ENCODE results near the gene ZNF681. TPM values are rescaled to one million over a fixed set of nuclear protein-coding genes. Genes with fewer than 3 reads are reported as not detected.
A peak's percentile ranks its signal among the peaks of the same experiment; 100 is the strongest.
"Not testable (repeated sequence)": the region's sequence is repeated elsewhere in the genome, so short reads cannot be mapped to it uniquely, and the experiment has no call there.

Gene ZNF681
- total RNA-seq, 2 experiments from 2014 or later, result 3.1 to 5.1 TPM

- CTCF ChIA-PET, result no interaction called here
- no peaks in the 10 kb centered on the region for H3K27me3 Mint-ChIP-seq (ENCODE audit: low read depth)
- peaks cover 2% of the 10 kb centered on the region for H3K9me3 Mint-ChIP-seq
- intact Hi-C loops (cut with micrococcal nuclease), result loop anchor here (1.0 to 2.0 kb wide), 2 partner anchors 8 to 27 kb away; a partner anchor contains a TSS
- H3K4me1 Mint-ChIP-seq (ENCODE audit: low read depth), result peaks cover 27% of the 10 kb centered on the region
- no peak overlapping the region for H3K4me3 Mint-ChIP-seq
- peak; percentile 20 for DNase-seq
- H3K36me3 Mint-ChIP-seq (ENCODE audit: low read depth), result peaks cover 30% of the 10 kb centered on the region
- H3K27ac Mint-ChIP-seq, result peak overlapping the region; percentile 65
Measured at GRCh38 chr19:23771316-23771715, 12.6 kb upstream of the ZNF681 start.

DNA sequence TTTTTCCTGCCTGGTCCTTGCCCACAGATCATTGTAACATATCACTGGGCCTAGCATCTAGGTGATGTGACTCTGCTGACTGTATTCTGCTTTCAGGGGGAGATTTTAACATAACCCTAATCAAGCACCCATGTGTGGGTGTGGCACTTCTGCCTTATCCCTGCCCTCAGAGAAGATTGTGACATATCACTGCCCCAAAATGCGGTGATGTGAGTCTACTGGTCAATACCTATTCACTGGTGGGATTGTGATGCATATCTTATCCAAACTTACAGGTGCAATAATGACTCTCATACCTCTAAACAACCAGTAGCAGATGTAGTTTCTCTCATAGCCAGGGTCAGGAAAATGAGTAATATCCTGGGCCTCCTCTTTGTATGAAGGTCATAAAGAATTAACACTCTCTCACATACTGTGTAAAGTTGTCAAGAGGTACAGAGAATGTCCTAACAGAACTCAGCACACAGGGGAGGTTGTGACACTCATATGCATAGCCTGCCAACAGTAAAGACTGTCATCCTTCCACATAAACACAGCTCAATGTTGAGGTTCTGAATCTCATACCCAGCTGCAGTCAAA lies 12.1 kb upstream of the ZNF681 start:
- no peak for DNase-seq
- H3K9me3 Mint-ChIP-seq, result peaks cover 2% of the 10 kb centered on the region
- H3K27me3 Mint-ChIP-seq (ENCODE audit: low read depth), result no peaks in the 10 kb centered on the region
- H3K4me3 Mint-ChIP-seq, result no peak overlapping the region
- H3K27ac Mint-ChIP-seq, result peak overlapping the region; percentile 65
- intact Hi-C loops (cut with micrococcal nuclease), result loop anchor here (1.0 to 2.0 kb wide), 2 partner anchors 7 to 28 kb away; a partner anchor contains a TSS
- H3K36me3 Mint-ChIP-seq (ENCODE audit: low read depth), result peaks cover 28% of the 10 kb centered on the region
- CTCF ChIA-PET, result no interaction called here
- H3K4me1 Mint-ChIP-seq (ENCODE audit: low read depth), result peaks cover 27% of the 10 kb centered on the region

DNA sequence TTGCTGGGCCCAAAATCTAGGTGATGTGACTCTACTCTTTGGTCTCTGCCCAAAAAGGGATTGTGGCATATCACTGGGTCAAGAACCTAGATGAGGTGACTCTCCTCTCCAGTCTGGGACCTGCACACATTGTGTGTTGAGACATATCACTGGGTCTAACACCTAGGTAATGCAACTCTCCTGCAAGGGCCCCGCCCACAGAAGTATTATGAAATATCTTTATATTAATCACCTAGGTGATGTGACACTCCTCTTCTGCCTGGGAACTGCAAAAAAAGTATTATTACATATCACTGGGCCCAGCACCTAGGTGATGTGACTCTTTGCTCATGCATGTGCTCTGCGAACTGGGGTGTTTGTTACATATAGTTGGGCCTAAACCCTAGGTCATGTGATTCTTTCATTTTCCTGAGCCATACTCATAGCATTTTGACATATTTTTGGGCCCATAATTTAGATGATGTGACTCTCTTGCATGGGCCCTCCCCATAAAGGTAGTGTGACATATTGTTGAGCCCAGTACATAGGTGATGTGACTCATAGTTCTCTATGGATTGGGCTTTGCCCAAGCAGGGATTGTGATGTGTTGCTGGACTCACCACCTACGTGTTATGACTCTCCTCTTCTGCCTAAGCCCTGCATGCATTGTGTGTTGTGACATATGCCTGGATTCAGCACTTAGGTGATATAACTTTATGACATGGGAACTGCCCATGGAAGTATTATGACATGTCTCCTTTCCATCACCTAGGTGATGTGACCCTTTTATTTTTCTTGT lies 11.2 kb upstream of the ZNF681 start:
- DNase-seq, result no peak
- Mint-ChIP-seq H3K27ac (no peak overlapping the region), H3K9me3 (peaks cover 2% of the 10 kb centered on the region), H3K4me3 (no peak overlapping the region), H3K4me1 (ENCODE audit: low read depth) (peaks cover 27% of the 10 kb centered on the region), H3K36me3 (ENCODE audit: low read depth) (peaks cover 28% of the 10 kb centered on the region), H3K27me3 (ENCODE audit: low read depth) (no peaks in the 10 kb centered on the region)
- CTCF ChIA-PET, result no interaction called here
- intact Hi-C loops (cut with micrococcal nuclease), result loop anchor here (2.0 kb wide), 1 partner anchor 29 kb away; no protein-coding TSS in a partner anchor

DNA sequence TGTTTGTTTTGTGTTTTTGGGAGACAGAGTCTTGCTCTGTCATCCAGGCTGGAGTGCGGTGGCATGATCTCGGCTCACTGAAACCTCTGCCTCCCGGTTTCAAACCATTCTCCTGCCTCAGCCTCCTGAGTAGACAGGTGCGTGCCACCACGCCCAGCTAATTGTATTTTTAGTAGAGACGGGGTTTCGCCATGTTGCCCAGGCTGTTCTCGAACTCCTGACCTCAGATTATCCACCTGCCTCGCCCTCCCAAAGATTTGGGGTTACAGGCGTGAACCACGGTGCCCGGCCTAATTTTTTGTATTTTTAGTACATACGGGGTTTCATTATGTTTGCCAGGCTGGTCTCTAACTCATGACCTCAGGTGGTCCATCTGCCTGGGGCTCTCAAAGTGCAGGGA lies 8.3 kb upstream of the ZNF681 start:
- intact Hi-C loops (cut with micrococcal nuclease), result no loop called here
- Mint-ChIP-seq H3K4me3 (no peak overlapping the region), H3K9me3 (peaks cover 2% of the 10 kb centered on the region), H3K27ac (no peak overlapping the region), H3K36me3 (ENCODE audit: low read depth) (peaks cover 17% of the 10 kb centered on the region), H3K27me3 (ENCODE audit: low read depth) (no peaks in the 10 kb centered on the region), H3K4me1 (ENCODE audit: low read depth) (peaks cover 25% of the 10 kb centered on the region)
- CTCF ChIA-PET, result no interaction called here
- no peak for DNase-seq

DNA sequence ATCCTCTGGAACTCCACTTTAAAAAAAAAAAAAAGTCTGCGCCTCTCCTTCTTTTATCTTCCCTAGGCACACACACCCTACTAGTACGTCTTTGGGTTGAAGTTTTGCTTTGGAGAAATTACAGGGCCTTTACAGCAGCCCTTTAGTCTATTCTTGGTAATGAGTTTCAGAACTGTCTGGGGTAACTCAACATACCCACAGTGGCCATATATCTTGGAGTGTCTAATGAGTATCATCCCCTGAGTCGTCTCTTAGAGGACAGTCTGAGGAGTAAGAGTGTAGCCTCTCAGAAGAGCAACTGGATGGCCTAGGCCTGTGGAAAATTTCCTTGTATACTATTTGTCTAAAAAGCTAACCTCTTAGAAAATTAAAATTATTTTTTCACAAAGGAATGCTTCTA lies 6.1 kb upstream of the ZNF681 start:
- DNase-seq, result no peak
- CTCF ChIA-PET, result no interaction called here
- Mint-ChIP-seq H3K4me1 (ENCODE audit: low read depth) (peaks cover 15% of the 10 kb centered on the region), H3K27me3 (ENCODE audit: low read depth) (no peaks in the 10 kb centered on the region), H3K27ac (no peak overlapping the region), H3K9me3 (no peaks in the 10 kb centered on the region), H3K36me3 (ENCODE audit: low read depth) (peaks cover 8% of the 10 kb centered on the region), H3K4me3 (no peak overlapping the region)
- intact Hi-C loops (cut with micrococcal nuclease), result loop anchor here (5.0 kb wide), 1 partner anchor 1712 kb away; the partner anchor contains the start of gene ZNF257

DNA sequence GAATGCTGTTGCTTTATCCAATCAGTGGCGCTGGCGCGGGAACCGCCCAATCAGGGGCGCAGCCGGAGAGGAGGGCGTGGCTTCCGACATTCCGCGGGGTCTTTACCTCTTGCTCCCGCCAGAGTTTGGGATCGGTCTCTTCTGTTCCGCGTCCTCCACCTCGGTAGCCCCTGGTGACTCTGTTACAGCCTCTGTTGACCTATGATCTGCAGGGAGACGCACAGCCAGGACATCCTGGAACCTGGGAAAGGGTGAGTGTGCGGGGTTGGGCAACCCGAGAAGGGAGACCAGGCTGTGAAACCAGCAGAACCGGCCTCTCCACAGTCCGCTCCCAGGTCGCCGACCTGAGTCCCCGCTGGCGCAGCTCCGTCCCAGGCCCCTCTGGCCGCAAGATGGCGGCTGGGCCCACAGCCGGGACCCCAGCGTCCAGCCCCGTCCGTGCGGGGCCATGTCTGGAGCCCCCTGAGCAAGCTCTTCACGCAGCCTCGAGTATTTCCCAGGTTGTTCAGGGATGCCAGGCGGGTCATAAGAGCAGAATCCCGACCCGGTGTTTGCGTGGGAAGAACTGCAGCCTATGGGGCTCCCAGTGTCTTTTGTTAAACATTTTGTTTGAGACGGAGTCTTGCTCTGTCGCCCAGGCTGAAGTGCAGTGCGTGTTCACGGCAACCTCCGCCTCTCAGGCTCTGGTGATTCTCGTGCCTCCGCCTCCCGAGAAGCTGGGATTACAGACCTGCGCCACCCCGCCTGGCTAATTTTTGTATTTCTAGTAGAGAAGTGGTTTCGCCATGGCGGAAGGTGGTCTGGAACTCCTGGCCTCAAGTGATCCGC lies 4.4 kb upstream of the ZNF681 start:
- Mint-ChIP-seq H3K4me1 (ENCODE audit: low read depth) (peaks cover 19% of the 10 kb centered on the region), H3K27ac (peak overlapping the region; percentile 72), H3K27me3 (ENCODE audit: low read depth) (no peaks in the 10 kb centered on the region), H3K9me3 (no peaks in the 10 kb centered on the region), H3K4me3 (peak overlapping the region; percentile 90), H3K36me3 (ENCODE audit: low read depth) (peaks cover 5% of the 10 kb centered on the region)
- intact Hi-C loops (cut with micrococcal nuclease), result loop anchor here (1.0 to 5.0 kb wide), 3 partner anchors 8 to 1711 kb away; partner anchors contain the start of genes ZNF257 and ZNF675
- peak; percentile 88 for DNase-seq
- CTCF ChIA-PET, result interaction anchor here (0.5 to 0.6 kb wide), 2 partner anchors 66 to 199 kb away, joined by 3 to 4 read pairs; no protein-coding TSS in a partner anchor

DNA sequence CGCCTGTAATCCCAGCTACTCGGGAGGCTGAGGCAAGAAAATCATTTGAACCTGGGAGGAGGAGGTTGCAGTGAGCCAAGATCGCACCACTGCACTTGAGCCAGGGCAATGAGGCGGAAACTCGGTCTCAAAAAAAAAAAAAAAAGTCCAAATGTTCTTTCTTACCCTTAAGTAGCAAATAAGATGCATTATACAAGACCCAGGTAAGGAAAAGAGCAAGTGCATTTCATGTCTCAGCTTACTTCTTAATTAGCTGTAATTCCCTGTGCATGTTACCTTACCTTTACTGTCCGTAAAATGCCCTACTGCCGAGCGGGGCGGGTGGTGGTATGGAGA lies 3.8 kb upstream of the ZNF681 start:
- H3K4me3 Mint-ChIP-seq, result peak overlapping the region; percentile 90
- peaks cover 5% of the 10 kb centered on the region for H3K36me3 Mint-ChIP-seq (ENCODE audit: low read depth)
- intact Hi-C loops (cut with micrococcal nuclease), result loop anchor here (1.0 to 5.0 kb wide), 2 partner anchors 75 to 1710 kb away; partner anchors contain the start of genes ZNF257 and ZNF675

DNA sequence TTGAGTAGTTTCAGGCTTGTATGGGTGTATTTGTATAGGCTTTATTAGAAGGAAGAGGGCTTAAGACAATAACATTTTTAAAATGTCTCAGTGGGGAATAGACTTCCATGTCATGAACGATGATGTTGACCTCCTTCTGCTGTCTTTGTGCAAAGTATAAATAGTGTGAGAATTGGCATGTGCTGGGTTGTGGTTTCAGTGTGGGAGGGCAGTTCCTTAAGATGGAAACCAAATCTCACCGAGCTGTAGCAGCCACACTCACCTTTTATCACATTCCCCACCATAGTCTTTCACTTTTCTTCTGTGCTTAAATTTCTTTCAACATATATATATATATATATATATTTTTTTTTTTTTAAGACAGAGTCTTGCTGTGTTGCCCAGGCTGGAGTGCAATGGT lies 1.6 kb upstream of the ZNF681 start:
- H3K27me3 Mint-ChIP-seq (ENCODE audit: low read depth); H3K9me3 Mint-ChIP-seq; DNase-seq; H3K4me3 Mint-ChIP-seq; CTCF ChIA-PET; H3K36me3 Mint-ChIP-seq (ENCODE audit: low read depth); H3K27ac Mint-ChIP-seq: not testable (repeated sequence)
- H3K4me1 Mint-ChIP-seq (ENCODE audit: low read depth), result peaks cover 24% of the 10 kb centered on the region
- intact Hi-C loops (cut with micrococcal nuclease), result loop anchor here (5.0 kb wide), 1 partner anchor 1708 kb away; the partner anchor contains the start of gene ZNF257

More for the DNA sequence above, 3.8 kb upstream of the ZNF681 start:
- Mint-ChIP-seq H3K4me1 (ENCODE audit: low read depth) (peaks cover 20% of the 10 kb centered on the region), H3K27me3 (ENCODE audit: low read depth) (no peaks in the 10 kb centered on the region), H3K27ac (peak overlapping the region; percentile 72), H3K9me3 (no peaks in the 10 kb centered on the region)
- CTCF ChIA-PET, result interaction anchor here (0.6 kb wide), 1 partner anchor 198 kb away, joined by 3 read pairs; no protein-coding TSS in a partner anchor
- DNase-seq, result no peak

DNA sequence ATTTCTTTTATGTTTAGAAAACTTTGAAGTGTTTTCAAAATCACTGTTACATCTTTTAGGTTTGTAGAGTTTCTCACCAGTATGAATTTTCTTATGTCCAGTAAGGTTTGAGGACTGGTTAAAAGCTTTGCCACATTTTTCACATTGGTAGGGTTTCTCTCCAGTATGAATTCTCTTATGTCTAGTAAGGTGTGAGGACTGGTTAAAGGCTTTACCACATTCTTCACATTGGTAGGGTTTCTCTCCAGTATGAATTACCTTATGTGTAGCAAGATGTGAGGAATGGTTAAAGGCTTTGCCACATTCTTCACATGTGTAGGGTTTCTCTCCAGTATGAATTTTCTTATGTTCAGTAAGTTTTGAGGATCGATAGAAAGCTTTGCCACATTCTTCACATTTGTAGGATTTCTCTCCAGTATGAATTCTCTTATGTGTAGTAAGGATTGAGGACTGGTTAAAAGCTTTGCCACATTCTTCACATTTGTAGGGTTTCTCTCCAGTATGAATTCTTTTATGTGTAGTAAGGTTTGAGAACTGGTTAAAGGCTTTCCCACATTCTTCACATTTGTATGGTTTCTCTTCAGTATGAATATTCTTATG lies 15.0 kb downstream of the ZNF681 start:
- H3K4me1 Mint-ChIP-seq (ENCODE audit: low read depth); DNase-seq; CTCF ChIA-PET; H3K27me3 Mint-ChIP-seq (ENCODE audit: low read depth); H3K4me3 Mint-ChIP-seq; intact Hi-C loops (cut with micrococcal nuclease); H3K27ac Mint-ChIP-seq: not testable (repeated sequence)
- Mint-ChIP-seq H3K9me3 (peaks cover 32% of the 10 kb centered on the region), H3K36me3 (ENCODE audit: low read depth) (peaks cover 51% of the 10 kb centered on the region)

DNA sequence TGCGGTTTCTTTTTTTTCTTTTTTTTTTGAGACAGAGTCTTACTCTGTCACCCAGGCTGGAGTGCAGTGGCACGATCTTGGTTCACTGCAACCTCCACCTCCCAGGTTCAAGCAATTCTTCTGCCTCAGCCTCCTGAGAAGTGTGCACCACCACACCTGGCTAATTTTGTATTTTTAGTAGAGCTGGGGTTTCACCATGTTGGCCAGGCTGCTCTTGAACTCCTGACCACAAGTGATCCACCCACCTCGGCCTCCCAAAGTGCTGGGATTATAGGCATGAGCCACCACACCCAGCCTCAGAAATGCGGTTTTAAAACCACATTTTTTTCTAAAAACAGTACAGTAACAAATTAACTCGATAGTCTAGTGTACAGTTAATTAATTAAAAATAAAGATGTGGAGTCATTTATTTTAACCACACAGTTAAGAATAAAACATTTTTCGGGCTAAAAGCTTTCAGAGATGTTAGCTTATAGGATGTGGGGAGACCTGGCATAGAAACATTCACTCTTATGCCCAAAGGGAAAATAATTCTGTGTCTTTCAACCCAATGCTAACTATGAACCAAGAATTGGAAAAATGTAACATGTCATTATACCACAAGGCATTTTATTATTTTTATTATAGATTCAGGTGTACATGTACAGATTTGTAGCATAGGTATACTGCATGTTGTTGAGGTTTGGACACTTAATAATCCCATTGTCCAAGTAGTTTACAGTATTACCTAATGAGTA lies 27.8 kb downstream of the ZNF681 start:
- not testable (repeated sequence) for H3K36me3 Mint-ChIP-seq (ENCODE audit: low read depth)

DNA sequence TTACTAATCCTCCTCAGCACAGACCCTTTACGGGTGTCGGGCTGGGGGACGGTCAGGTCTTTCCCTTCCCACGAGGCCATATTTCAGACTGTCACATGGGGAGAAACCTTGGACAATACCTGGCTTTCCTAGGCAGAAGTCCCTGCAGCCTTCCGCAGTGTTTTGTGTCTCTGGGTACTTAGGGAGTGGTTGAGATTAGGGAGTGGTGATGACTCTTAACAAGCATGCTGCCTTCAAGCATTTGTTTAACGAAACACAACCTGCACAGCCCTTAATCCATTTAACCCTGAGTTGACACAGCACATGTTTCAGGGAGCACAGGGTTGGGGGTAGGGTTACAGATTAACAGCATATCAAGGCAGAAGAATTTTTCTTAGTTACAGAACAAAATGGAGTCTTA lies 34.5 kb downstream of the ZNF681 start:
- H3K27ac Mint-ChIP-seq; H3K4me1 Mint-ChIP-seq (ENCODE audit: low read depth); H3K4me3 Mint-ChIP-seq; intact Hi-C loops (cut with micrococcal nuclease); H3K27me3 Mint-ChIP-seq (ENCODE audit: low read depth); DNase-seq; H3K9me3 Mint-ChIP-seq; H3K36me3 Mint-ChIP-seq (ENCODE audit: low read depth); CTCF ChIA-PET: not testable (repeated sequence)

More for the DNA sequence above, 27.8 kb downstream of the ZNF681 start:
- intact Hi-C loops (cut with micrococcal nuclease); H3K27ac Mint-ChIP-seq; H3K4me3 Mint-ChIP-seq; CTCF ChIA-PET; DNase-seq; H3K4me1 Mint-ChIP-seq (ENCODE audit: low read depth); H3K27me3 Mint-ChIP-seq (ENCODE audit: low read depth): not testable (repeated sequence)
- H3K9me3 Mint-ChIP-seq, result peaks cover 19% of the 10 kb centered on the region
